Measurements from ENCODE around the gene GADD45G. TPM values are rescaled to one million over a fixed set of nuclear protein-coding genes. Genes with fewer than 3 reads are reported as not detected.

Gene GADD45G
- polyA plus RNA-seq, 3 donors, result 1.8 to 4.5 (median 2.5) TPM

GRCh38 chr9:89592213-89592815 is 12.5 kb upstream of the GADD45G start:
- no peak for DNase-seq (ENCODE audit: low read depth in 3 of 3, low spot score in 2 of 3)

GRCh38 chr9:89592963-89593726 is 11.7 kb upstream of the GADD45G start:
- no peak for DNase-seq (ENCODE audit: low read depth in 3 of 3, low spot score in 2 of 3)

GRCh38 chr9:89593727-89594427 is 10.9 kb upstream of the GADD45G start:
- DNase-seq (ENCODE audit: low read depth in 3 of 3, low spot score in 2 of 3), result no peak

GRCh38 chr9:89594811-89595550 is 9.8 kb upstream of the GADD45G start:
- DNase-seq (ENCODE audit: low read depth in 3 of 3, low spot score in 2 of 3), result no peak

DNA sequence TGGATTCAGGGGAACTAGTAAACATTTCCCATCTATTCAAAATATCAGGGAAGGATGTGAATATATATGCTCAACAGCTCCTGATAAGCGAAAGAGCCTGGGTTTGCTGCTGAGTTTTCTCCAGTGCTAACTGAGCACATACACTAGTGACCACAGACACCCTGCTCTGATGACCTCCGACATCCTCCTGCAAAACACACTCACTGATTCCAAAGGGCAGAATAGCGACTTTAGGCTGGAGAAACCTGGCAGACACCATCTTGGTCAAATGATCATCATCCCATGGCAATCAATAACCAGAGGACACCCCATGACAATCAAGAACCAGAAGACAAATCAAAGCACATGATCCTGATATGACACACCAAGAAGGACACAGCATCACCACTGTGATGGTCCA is 9.2 kb upstream of the GADD45G start:
- DNase-seq (ENCODE audit: low read depth in 3 of 3, low spot score in 2 of 3), result no peak

DNA sequence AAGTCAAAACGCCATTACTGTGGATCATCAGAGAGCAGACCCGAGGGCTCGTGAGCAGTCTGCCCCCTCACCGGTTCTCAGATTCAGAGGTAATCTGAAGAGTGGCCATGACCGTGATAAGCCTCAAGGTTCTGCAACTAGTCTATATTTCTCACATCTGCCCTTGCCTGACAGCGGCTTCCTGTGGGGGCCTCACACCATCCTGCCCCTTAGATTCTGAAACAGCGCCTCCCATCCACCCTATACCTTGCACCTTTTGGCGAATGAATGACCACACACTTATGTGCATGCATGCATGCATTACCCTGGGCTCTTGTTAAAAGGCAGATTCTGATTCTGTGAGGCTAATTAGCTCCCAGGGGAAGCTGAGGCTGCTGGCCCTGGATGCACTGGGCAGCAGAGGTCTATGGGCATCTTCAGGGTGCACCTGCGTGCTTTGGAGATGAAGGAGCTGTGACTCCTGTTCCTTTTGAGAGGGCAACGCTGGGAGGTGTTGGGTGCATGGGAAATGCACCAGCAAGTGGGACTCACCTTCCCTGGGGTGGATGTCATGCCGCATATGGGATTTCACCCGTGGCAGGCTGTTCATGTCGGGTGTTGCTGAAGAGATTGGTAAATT is 7.8 kb upstream of the GADD45G start:
- DNase-seq (ENCODE audit: low read depth in 3 of 3, low spot score in 2 of 3), result no peak

GRCh38 chr9:89597711-89598362 is 7.0 kb upstream of the GADD45G start:
- peak in 1 of 3 donors; percentile 58 for DNase-seq (ENCODE audit: low read depth in 3 of 3, low spot score in 2 of 3)

GRCh38 chr9:89598363-89598713 is 6.5 kb upstream of the GADD45G start:
- DNase-seq (ENCODE audit: low read depth in 3 of 3, low spot score in 2 of 3), result no peak

GRCh38 chr9:89598926-89599325 is 5.9 kb upstream of the GADD45G start:
- no peak for DNase-seq (ENCODE audit: low read depth in 3 of 3, low spot score in 2 of 3)

GRCh38 chr9:89600831-89601230 is 4.0 kb upstream of the GADD45G start:
- DNase-seq (ENCODE audit: low read depth in 3 of 3, low spot score in 2 of 3), result no peak

DNA sequence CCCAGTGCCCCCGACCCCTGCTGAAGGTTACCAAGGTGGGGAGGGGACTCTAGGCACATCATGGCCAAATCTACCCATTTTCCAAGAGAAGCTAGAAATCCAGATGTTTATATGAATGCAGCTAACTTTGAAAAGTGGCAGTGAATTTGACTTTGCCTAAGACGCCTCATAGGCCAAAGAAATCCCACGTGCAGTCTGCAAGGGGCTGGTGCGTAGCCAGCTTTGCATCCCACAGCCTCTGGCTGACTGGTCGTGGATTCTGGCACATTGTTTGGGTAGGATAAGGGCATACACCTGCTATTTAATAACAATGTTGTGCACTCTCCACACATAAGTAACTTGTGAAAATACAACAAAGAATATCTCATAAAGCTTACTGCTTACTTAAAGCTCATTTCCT is 3.5 kb upstream of the GADD45G start:
- no peak for DNase-seq (ENCODE audit: low read depth in 3 of 3, low spot score in 2 of 3)

- DNase-seq (ENCODE audit: low read depth in 3 of 3, low spot score in 2 of 3), result no peak
Observed at GRCh38 chr9:89601856-89602562, 2.8 kb upstream of the GADD45G start.

DNA sequence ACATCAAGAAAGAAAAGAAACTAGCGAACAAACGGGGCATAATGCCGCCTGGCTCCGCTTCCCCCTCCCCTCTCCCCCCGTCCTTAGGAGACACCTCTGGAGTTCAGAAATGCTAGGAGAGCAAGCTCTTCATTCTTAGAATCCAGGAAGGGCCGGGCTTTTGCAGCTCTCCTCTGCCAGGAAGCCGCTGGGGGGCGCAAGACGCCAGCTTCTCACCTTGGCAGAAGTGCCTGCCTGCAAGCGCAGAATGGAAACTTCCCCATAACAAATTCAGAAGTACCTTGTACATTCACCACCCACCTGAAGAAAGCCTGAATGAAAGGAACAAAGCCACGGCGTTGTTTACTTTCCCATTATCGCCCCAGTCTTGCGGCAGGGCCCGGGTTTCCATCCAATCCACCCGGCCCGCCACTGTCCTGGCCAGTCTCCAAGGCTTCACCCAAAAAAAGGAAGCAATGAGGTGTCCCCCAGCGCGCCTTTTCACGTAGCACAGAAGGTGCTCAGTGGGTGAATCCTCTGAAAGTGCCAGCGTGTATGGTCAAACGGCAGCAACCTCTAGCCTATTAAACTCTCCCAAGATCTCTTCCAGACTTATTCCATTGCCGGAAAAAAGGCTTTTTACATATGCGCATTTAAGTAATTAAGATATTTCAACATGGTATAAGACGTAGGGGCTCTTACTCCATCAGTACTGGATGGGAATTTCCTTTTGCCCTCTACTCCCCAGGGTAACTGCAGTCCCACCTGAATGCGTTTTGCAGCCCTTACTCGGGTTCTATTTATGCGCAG is 1.6 kb upstream of the GADD45G start:
- DNase-seq (ENCODE audit: low read depth in 3 of 3, low spot score in 2 of 3), result peak in 2 of 3 donors; percentile 77 to 82

DNA sequence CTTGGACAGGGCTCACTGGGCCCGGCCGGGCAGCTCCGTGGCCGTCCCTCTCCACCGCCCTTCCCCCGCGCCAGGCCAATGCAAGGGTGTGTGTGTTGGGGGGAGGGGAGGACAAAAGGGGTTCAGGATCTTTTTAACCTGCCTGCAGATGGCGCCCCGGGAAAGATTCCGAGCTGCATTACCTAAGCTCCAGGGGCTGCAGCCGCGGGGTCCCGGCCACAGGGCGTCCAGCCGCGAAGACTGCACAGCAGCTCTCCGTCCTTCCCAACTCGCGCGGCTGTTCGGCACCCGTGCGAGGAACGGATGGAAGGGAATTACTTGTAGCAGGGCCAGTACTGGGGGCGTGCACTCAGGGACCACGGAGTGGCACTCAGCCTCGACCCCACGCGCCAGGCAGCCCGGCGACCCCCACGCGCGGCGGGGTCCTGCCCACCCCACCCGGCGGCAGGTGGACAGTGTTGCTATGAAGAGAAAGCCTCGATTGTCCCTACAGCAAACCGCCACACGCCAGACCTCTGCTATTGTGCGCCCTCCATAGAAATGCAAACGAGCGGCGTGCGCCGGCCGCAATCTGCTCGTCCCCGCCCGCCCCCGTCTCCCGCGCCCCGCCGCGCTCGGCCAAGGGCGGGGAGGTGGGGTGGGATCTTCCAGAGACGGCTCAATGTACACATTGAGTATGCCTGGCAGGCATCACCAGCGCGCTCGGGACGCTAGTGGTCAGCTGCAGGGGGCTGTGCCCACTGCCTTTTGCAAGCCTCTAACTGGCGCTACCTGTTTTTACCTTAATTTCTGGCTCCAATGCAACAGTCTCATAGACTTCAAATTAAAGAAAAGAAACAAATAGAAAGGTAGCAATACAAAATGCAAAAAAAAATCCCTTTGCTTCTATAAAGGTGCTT is 796 bp upstream of the GADD45G start:
- peak in 1 of 3 donors; percentile 69 for DNase-seq (ENCODE audit: low read depth in 3 of 3, low spot score in 2 of 3)

- DNase-seq (ENCODE audit: low read depth in 3 of 3, low spot score in 2 of 3), result no peak
Observed at GRCh38 chr9:89605465-89606048, 745 bp downstream of the GADD45G start.

DNA sequence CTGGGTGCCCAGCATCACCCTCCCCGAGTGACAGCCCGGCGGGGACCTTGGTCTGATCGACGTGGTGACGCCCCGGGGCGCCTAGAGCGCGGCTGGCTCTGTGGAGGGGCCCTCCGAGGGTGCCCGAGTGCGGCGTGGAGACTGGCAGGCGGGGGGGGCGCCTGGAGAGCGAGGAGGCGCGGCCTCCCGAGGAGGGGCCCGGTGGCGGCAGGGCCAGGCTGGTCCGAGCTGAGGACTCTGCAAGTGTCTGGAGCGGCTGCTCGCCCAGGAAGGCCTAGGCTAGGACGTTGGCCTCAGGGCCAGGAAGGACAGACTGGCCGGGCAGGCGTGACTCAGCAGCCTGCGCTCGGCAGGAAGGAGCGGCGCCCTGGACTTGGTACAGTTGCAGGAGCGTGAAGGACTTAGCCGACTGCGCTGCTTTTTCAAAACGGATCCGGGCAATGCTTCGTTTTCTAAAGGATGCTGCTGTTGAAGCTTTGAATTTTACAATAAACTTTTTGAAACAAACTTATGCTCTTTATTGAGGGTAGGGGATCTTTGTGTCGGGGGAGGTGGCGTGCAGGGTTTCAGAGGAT is 1.3 kb downstream of the GADD45G start:
- peak in 1 of 3 donors; percentile 45 for DNase-seq (ENCODE audit: low read depth in 3 of 3, low spot score in 2 of 3)
